ENCODE results near the gene MED23. TPM values are rescaled to one million over a fixed set of nuclear protein-coding genes. Genes with fewer than 3 reads are reported as not detected.

Gene MED23
- total and polyA plus RNA-seq, 10 of the 15 experiments (the other 5 are each of a cell fraction or from before 2014, with no cell fraction given): 7.1 to 42.9 (median 19.6) TPM

DNA sequence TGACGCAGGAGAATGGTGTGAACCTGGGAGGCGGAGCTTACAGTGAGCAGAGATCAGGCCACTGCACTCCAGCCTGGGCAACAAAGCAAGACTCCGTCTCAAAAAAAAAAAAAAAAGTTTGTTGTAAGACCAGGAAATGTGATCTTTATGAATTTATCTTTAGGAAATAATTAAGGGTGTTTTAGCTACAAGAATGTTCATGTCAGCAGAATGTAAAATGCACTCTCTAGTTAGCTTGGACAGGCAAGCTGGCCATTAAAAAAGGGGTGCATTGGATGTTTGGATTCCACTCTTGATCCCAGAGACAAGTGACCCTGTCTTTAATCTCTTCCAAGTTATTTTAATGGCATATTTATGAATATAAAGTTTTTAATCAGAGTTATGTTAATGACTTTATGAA, 28.6 kb upstream of the MED23 start:
- ChIA-PET RAD21 (ENCODE audit: unreplicated experiment) (no interaction called here), POLR2A (no interaction called here), CTCF (interaction anchor here (1.0 to 1.4 kb wide), 2 partner anchors 29 to 266 kb away, joined by 3 read pairs; no protein-coding TSS in a partner anchor), SMC1A (ENCODE audit: uncharacterized antibody, unreplicated experiment) (interaction anchor here (0.7 kb wide), 2 partner anchors 17 to 43 kb away, joined by 3 read pairs; no protein-coding TSS in a partner anchor)
- Histone ChIP-seq H3K27ac (ENCODE audit: control insufficient read depth, insufficient read depth) (no peak overlapping the region), H3K4me2 (ENCODE audit: control insufficient read depth, insufficient read depth) (no peak overlapping the region), H3K9ac (ENCODE audit: control insufficient read depth, insufficient read depth, low read length) (no peak overlapping the region), H3K36me3 (ENCODE audit: control insufficient read depth in 2 of 2, insufficient read depth in 2 of 2, low read length in 1 of 2) (no peaks in the 10 kb centered on the region), H2AFZ (ENCODE audit: control insufficient read depth, low read depth, low read length) (no peak overlapping the region), H3K4me1 (ENCODE audit: control insufficient read depth, insufficient read depth, low read length) (no peaks in the 10 kb centered on the region), H4K20me1 (ENCODE audit: control insufficient read depth, insufficient read depth) (no peaks in the 10 kb centered on the region), H3K4me3 (no peak overlapping the region), H3K79me2 (ENCODE audit: control insufficient read depth, insufficient read depth, low read length) (no peaks in the 10 kb centered on the region), H3K9me3 (replicated peaks; ENCODE audit: control insufficient read depth, insufficient read depth, low read length) (no peaks in the 10 kb centered on the region), H3K27me3 (replicated peaks in 1 of 2; ENCODE audit: control insufficient read depth in 2 of 2, insufficient read depth in 2 of 2, low read length in 1 of 2) (peaks cover 0 to 2% of the 10 kb centered on the region in 2 experiments; a peak in 1 of 4 replicates)
- TF ChIP-seq HDGF (IDR thresholded peaks at IDR 0.05): no peak
- TF ChIP-seq, protein P1, sequence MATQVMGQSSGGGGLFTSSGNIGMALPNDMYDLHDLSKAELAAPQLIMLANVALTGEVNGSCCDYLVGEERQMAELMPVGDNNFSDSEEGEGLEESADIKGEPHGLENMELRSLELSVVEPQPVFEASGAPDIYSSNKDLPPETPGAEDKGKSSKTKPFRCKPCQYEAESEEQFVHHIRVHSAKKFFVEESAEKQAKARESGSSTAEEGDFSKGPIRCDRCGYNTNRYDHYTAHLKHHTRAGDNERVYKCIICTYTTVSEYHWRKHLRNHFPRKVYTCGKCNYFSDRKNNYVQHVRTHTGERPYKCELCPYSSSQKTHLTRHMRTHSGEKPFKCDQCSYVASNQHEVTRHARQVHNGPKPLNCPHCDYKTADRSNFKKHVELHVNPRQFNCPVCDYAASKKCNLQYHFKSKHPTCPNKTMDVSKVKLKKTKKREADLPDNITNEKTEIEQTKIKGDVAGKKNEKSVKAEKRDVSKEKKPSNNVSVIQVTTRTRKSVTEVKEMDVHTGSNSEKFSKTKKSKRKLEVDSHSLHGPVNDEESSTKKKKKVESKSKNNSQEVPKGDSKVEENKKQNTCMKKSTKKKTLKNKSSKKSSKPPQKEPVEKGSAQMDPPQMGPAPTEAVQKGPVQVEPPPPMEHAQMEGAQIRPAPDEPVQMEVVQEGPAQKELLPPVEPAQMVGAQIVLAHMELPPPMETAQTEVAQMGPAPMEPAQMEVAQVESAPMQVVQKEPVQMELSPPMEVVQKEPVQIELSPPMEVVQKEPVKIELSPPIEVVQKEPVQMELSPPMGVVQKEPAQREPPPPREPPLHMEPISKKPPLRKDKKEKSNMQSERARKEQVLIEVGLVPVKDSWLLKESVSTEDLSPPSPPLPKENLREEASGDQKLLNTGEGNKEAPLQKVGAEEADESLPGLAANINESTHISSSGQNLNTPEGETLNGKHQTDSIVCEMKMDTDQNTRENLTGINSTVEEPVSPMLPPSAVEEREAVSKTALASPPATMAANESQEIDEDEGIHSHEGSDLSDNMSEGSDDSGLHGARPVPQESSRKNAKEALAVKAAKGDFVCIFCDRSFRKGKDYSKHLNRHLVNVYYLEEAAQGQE (IDR thresholded peaks at IDR 0.05; ENCODE audit: low read depth, low read length): no peak
- TF ChIP-seq IRF4 (IDR thresholded peaks at IDR 0.05; ENCODE audit: low read depth, low read length): no peak
- TF ChIP-seq NFXL1 (IDR thresholded peaks at IDR 0.05; ENCODE audit: borderline replicate concordance): no peak
- no peak for TF ChIP-seq NRF1 (conservative IDR thresholded peaks at IDR 0.05; ENCODE audit: low read depth, low read length)
- TF ChIP-seq, protein P2, sequence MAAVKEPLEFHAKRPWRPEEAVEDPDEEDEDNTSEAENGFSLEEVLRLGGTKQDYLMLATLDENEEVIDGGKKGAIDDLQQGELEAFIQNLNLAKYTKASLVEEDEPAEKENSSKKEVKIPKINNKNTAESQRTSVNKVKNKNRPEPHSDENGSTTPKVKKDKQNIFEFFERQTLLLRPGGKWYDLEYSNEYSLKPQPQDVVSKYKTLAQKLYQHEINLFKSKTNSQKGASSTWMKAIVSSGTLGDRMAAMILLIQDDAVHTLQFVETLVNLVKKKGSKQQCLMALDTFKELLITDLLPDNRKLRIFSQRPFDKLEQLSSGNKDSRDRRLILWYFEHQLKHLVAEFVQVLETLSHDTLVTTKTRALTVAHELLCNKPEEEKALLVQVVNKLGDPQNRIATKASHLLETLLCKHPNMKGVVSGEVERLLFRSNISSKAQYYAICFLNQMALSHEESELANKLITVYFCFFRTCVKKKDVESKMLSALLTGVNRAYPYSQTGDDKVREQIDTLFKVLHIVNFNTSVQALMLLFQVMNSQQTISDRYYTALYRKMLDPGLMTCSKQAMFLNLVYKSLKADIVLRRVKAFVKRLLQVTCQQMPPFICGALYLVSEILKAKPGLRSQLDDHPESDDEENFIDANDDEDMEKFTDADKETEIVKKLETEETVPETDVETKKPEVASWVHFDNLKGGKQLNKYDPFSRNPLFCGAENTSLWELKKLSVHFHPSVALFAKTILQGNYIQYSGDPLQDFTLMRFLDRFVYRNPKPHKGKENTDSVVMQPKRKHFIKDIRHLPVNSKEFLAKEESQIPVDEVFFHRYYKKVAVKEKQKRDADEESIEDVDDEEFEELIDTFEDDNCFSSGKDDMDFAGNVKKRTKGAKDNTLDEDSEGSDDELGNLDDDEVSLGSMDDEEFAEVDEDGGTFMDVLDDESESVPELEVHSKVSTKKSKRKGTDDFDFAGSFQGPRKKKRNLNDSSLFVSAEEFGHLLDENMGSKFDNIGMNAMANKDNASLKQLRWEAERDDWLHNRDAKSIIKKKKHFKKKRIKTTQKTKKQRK (IDR thresholded peaks at IDR 0.05; ENCODE audit: low read depth, low read length): no peak
- TF ChIP-seq TCF3 (IDR thresholded peaks at IDR 0.05; ENCODE audit: borderline replicate concordance, insufficient read depth, low read depth, low read length): no peak
- TF ChIP-seq SUZ12 (IDR thresholded peaks at IDR 0.05; ENCODE audit: unreplicated experiment): no peak
- no peak for TF ChIP-seq SIX5 (IDR thresholded peaks at IDR 0.05; ENCODE audit: low read depth, low read length, severe bottlenecking)
- no peak for TF ChIP-seq RELA (IDR thresholded peaks at IDR 0.05; ENCODE audit: borderline replicate concordance, partially characterized antibody)
- TF ChIP-seq NFYB (IDR thresholded peaks at IDR 0.05; ENCODE audit: insufficient read depth, low read depth, low read length): no peak
- no peak for TF ChIP-seq SMC3 (IDR thresholded peaks at IDR 0.05; ENCODE audit: borderline replicate concordance, low read length)
- no peak for TF ChIP-seq EZH2 (IDR thresholded peaks at IDR 0.05; ENCODE audit: borderline replicate concordance, control insufficient read depth, low read depth, low read length)
- TF ChIP-seq RUNX3 (IDR thresholded peaks at IDR 0.05; ENCODE audit: low read length): no peak
- no peak for TF ChIP-seq NBN (IDR thresholded peaks at IDR 0.05)
- TF ChIP-seq, protein P3, sequence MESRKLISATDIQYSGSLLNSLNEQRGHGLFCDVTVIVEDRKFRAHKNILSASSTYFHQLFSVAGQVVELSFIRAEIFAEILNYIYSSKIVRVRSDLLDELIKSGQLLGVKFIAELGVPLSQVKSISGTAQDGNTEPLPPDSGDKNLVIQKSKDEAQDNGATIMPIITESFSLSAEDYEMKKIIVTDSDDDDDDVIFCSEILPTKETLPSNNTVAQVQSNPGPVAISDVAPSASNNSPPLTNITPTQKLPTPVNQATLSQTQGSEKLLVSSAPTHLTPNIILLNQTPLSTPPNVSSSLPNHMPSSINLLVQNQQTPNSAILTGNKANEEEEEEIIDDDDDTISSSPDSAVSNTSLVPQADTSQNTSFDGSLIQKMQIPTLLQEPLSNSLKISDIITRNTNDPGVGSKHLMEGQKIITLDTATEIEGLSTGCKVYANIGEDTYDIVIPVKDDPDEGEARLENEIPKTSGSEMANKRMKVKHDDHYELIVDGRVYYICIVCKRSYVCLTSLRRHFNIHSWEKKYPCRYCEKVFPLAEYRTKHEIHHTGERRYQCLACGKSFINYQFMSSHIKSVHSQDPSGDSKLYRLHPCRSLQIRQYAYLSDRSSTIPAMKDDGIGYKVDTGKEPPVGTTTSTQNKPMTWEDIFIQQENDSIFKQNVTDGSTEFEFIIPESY (IDR thresholded peaks at IDR 0.05): no peak
- FAIRE-seq: no peak
- intact Hi-C loops (cut with micrococcal nuclease; ENCODE audit: unreplicated experiment): no loop called here
- no TSS peak for BruUV-seq (replicated peaks)
- in situ Hi-C loops (cut with MboI): no loop called here
- 94% methylated on average over 3 of the region's 3 CpGs for WGBS (ENCODE audit: insufficient coverage, insufficient replicate concordance, low lambda C conversion rate, missing lambda C conversion rate)
- DNase-seq (ENCODE audit: low read depth, low spot score): no peak
- no peak for ATAC-seq

All from GM12878 (cell line).